Glomerular visceral epithelial cell (primary cell): Measurements from ENCODE around the gene CLPX.
"Not testable (repeated sequence)": the region's sequence is repeated elsewhere in the genome, so short reads cannot be mapped to it uniquely, and the experiment has no call there.

Source experiments
- DNase-seq: peaks from one replicate; pipeline ENCODE4 v3.0.0-alpha.2; 2016; ENCODE audit errors: extremely low spot score

The CLPX gene

DNA sequence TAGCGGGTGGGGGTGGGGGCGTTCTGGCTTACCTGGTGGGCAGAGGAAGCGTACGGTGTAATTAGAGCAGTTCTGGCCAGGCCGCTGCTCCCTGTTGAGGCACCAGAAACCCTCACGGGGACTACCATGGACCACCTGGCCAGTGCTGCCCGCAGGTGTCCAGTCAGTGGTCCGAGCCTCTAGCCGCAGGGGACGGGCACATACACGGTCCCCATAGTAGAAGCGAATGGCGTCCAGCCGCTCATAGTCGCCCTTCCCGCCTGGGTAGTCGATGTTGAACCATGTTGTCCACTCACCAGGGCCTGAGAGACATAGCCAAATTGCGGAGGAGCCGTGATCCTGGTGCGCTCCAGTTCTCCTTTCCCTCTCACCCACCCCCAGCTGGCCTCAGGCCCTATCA is 21.6 kb upstream of the CLPX start:
- no peak for DNase-seq

DNA sequence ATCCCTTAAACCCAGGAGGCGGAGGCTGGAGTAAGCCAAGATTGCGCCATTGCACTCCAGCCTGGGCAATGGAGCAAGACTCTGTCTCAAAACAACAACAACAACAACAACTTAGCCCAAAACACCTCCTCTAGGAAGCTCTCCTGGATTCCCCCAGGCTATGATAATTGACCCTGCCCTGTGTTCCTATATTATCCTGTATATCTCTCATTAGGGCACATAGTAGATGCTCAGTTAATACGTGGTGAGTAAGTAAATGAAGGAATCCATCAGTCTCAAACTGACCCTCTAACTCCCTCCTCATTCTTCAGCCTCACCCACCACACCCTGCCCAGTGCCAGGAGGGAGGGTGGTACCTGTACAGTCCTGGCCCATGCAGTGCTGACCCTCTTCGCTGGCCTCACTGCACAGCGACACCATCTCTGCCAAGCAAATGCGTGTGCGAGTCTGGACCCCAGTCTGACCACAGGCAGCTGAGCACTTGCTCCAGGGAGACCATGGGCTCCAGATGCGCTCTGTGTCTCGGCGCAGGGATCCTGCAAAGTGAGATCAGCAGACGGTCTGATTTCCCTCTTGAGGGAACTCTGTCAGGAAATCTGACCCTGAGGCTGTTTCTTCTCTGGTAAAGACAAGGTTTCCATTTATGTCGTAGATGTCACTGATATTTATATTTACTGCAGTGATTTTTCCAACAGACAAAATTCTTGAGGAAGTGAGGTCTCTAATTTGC is 20.0 kb upstream of the CLPX start:
- DNase-seq, result no peak

DNA sequence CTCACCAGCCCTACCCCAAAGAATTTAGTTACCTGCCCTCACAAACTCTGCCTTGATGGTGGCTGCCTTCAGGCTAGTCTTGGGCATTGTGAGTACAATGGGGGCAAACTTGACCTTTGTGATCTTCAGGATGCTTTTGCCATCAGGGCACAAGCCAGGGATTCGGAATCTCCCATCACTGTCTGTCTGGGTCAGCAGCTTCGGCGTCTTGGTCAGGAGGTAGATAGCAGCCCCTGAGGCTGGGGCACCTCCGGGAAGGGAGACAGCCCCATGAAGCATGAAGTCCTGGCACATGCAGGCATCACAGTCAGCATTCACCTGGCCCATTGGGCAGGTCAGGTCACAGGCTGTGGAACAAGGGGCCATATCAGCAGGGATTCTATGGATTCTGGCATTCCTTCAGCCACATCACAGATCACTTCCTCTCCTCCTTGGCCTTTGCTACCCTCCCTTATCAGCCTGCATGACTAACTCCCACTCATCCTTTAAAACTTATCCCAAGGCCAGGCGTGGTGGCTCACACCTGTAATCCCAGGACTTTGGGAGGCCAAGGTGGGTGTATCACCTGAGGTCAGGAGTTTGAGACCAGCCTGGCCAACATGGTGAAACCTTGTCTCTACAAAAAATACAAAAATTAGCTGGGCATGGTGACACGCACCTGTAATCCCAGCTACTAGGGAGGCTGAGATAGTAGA is 19.2 kb upstream of the CLPX start:
- no peak for DNase-seq

DNA sequence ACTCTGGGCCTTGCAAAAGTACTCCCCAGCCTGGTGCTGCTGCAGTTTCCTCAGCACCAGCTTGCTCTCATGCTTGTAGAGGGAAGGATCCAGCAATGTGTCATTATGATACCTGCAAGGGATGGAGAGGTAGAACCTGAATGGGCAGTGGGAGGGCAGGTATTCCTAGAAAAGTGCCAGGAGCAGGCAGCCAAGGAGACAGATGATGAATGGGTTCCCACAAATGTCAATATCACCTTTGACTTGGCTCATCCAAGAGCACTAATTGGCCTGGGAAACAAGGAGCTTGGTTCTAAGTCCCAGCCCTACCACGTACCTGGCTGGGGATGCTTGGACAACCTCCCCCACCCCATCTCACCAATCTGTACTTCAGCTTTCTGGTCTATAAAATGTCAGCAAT is 16.8 kb upstream of the CLPX start:
- DNase-seq, result no peak

DNA sequence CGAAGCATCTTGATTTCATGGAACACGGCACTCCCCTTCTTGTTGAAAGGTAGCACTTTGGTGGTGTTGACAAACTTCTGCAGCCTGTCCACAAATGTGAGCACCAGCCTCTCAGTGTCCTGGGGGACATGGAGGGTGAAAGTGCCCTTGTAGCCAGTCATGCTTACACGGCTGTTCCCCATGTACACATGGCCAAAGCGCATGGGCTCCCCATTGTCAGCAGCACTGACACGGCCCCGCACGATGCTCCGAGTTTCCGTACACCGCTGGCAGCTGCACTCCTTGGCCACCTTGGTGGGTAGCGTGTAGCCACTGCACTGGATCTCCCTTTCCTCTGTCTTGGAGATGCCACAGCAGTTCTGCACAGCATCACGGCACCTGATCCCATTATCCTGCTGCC is 13.4 kb upstream of the CLPX start:
- no peak for DNase-seq

DNA sequence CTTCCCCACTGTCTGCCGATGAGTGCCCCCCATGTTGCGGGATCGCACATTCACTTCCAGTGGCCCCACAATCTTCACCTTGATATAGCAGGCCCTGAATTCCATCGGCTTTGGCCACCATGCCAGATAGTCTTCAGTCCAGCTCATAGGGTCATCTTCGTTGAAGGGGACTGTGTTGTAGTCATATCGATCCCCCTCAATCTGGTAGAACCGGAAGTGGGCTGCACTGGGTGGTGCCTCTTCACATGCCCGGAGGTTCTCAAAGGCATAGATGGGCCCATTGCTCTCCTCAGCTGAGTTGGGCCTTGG is 12.1 kb upstream of the CLPX start:
- no peak for DNase-seq

DNA sequence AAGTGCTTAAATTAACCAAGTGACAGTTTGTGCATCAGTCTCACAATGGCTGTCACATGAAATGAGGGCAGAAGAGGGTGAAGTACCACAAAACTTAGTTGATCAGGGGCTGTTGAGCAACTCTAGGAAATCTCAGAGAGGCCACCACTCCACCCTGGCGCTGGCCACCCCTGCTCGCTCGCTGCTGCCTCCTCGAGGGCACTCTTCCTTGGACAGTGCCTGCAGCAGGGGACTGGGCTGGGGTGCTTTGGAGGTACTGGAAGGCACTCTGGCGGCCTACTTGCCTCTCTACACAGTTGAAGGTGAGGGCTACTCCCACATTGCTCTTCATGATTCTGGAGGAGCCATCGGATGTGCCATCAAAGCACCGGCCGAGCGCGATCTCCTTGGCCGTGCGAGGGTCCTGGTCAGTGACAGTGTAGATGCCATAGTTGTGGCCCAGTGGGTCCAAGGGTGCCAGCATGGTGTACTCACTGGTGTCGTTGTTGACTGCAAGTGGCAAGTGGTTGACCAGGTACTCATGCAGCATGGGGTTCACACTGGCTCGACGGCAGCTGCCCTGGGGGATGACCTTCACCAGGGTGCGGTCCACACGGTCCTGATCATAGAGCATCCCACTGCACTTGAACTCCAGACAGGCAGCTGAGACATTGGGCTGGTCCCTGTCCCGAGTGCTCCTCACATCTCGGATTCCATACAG is 11.6 kb upstream of the CLPX start:
- no peak for DNase-seq

DNA sequence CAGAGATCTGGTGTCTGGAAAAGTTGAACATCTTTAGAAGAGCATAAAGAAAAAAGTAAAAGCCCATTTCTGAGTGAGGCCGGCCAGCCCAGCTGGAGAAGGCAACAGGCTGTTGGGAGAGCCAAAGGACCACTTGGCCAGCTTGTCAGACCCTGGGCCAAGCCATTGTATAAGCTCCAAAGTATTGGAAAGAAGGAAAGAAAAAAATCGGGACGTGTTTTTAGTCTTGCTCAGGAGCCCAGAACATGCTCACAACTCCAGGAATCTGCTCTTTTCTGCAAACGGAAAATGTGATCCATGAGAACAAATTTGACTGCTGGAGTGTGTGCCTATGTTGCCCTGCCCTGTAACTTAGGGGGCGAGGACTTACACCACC is 10.4 kb upstream of the CLPX start:
- DNase-seq, result no peak

DNA sequence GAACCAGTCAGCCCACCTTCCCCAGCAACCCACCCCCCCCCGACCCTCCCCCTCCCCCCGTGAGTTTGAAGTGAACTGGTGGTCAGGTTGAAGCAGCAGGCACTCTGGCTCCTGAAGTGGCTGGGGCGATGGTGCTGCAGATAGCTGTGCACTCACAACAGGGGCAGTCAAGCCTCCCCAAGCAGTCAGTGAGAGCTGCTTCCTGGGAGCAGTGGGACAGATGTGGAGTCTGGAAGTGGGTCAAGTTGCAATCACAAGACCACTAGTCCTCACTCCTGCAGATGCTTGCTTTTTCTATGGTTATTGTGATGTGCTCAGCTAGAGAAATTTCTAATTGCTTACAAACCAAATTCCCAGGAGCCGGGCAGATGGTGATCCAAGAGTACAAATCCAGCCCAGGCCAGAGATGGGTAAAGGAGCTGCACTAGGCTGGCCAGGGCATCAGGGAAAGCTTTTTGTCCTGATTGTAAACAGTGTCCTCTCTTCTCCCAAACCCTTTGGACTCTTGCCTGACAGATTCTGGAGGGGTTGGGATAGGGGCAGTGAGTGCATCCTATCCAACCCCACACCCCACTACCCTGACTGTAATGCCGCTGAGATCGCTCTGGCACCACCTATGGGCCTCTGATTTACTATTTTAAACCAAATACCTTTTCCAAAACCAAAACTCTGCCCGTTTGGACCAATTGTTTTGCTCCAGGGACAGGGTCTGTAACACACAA is 9.8 kb upstream of the CLPX start:
- no peak for DNase-seq

DNA sequence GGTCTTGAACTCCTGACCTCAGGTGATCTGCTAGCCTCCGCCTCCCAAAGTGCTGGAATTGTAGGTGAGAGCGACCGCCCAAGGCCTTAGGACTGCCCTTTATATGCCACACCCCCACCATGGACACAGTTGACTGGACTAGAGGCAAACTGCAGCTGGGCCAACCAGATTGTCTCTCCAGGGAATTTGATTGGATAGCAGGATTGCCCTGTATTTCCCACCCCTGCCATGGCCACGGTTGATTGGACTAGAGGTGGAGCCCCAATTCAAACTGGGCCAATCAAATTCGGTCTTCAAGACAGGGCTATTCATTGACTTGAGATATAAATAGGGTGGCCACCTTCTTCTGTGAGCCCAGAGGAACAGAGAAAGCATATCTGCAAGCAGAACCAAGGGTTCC is 6.9 kb upstream of the CLPX start:
- DNase-seq, result no peak

DNA sequence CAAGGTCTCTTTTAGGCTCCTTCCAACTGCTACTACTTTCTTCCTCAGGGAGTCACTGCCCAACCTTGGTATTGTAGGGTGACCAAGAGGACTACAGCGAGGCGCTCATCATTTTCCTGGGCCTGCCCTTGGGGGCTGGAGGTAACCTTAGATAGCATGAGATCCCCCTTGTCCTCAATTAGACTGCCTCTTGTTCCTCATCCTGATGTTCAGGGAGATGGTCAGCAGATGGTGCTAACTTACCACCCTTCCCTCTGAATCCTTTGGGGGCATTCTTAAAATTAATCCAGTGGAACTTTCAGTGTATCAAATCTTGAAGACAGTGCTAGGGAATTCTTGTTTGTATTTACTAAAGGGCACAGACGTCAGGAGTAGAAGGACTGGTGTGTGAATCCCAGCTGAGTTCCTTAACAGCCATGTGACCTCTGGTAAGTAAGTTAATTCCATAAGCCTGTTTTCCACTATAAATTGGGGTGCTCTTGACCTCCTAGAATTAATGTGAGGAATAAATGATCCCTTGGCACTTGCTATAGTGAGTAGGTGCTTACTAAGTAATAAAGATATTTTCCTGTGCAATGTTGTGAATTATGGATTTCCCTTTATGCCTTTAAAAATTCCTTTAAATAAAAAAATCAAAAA is 4.1 kb upstream of the CLPX start:
- peak; percentile 60 for DNase-seq

DNA sequence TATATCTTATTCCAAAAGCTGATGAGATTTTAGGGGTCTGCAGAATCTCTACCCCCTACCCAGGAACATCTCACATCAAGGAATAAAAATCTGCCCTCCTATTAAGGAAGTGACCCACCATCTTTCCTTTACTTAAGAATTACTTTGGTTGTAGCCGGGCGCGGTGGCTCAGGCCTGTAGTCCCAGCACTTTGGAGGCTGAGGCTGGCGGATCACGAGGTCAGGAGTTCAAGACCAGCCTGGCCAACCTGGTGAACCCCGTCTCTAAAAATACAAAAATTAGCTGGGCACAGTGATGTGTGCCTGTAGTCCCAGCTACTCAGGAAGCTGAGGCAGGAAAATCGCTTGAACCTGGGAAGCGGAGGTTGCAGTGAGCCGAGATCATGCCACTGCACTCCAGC is 3.3 kb upstream of the CLPX start:
- not testable (repeated sequence) for DNase-seq

DNA sequence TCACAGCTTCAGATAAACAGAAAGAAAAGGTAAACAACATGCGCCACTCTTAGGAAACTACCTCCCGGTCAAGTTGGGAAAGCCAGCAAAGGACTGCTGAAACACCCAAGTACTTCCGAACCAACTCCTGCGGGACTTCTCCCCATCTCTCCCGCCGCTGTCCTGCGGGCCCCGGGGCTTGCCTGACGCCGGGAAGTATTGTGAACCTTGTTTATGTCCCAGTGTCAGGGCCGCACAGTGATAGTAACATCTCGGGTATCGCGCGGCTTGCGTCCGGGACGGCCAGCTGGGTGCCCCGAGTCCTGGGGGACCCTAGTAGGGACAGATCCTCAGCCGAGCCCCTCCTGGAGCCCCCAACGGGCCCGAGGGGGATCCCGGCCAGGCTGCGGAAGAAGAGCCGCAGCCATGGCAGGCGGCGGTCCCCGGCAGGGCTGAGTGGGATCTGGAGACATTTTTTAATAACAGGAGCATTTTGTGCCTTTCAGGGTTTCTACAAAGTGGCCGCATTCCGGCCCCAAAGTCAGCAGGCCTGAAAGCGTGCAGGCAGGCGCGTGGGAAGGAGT is 756 bp downstream of the CLPX start:
- peak; percentile 35 for DNase-seq

DNA sequence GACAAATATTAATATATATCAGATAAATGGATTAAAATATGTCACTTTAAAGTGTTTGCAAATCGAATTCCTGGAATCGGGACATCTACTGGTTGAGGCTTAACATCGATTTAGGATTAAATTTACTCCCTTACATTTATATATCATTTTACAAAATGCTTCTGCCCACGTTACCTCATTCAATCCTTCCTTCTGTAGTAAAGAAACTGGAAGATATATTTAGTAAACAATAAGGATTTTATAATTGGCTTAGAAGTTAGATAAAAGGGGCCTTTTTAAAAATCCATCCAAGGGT is 1.3 kb downstream of the CLPX start:
- DNase-seq, result no peak

DNA sequence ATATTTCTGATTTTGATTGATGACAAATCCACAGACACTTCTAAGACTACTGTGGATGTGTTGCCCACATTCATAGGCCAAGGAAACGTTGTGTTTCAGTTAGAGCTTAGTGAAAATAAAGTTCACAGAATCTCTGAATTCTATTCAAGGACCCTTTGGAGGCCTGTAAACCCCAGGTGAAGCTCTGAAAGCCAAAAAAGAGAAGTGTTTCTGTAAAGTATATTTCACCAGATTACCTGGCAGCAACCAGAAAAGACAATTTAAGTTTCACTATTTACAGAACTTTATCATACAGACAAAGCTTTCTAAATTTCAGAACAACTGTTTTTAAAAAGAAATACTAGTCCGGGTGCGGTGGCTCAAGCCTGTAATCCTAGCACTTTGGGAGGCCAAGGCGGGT is 2.6 kb downstream of the CLPX start:
- no peak for DNase-seq

DNA sequence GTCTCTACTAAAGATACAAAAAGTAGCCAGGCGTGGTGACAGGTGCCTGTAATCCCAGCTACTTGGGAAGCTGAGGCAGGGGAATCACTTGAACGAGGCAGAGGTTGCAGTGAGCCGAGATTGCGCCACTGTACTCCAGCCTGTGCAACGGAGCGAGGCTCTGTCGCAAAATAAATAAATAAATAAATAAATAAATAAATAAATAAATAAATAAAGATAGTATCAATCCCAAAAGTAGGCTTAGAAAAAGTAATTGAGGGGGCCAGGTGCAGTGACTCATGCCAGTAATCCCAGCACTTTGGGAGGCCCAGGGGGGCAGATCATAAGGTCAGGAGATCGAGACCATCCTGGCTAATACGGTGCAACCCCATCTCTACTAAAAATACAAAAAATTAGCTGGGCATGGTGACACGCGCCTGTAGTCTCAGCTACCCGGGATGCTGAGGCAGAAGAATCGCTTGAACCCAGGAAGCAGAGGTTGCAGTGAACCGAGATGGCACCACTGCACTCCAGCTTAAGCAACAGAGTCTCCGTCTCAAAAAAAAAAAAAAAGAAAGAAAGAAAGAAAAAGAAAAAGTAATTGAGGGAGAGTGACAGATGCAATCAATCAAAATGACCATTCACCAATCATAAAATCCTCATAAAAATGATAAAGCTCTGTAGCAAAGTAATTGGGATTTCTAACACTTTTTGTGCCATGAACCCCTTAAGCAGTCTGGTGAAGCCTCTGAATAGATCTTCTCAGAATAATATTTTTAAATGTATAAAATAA is 3.4 kb downstream of the CLPX start:
- not testable (repeated sequence) for DNase-seq

DNA sequence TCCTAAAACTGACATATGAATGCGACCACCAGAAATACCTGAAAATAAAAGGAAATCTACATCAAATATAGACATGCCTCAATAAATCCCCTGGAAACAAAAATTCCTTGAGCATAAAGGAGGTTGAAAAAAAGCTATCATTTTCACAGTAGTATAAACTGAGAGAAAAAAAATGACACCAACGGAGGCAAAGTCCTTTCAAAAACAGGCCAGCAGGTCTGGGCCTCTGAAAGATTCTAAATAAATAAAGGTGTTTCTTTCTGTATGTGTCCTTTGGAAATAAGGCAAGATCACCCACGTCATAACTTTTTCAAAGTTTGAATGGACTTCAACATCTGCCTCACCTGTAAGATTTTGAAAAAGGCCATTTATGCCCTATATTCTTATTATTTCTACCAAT is 5.0 kb downstream of the CLPX start:
- no peak for DNase-seq

DNA sequence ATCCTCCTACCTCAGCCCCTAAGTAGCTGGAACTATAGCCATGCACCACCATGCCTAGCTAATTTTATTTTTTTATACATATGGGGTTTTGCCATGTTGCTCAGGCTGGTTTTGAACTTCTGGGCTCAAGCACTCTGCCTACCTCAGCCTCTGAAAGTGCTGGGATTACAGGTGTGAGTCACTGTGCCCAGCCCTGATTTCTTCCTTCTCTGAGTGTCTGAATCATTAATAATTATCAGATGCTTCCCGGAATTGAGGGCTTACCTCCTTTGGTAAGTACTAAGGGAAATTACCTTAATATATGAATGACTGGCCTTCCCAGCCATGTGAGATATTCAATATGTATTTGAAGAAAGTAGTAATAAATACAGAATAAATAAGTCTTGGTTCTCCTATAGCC is 7.2 kb downstream of the CLPX start:
- DNase-seq, result peak; percentile 53

DNA sequence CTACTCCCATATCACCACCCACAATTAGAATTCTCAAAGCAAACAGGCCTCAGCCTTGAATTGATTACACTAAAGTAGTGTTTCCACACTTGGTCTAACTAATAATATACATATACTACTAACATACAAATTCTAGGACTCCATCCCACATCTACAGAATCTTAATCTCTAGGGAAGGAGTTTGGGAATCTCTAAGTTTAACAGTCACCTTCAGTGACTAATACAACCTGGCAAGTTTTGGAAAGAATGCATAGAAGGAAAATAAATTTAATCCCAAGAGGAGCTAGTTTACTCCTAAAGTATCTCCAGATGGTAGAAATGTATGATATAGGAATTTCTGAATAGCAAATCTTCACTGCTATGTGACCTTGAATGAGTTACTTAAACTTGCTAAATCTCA is 9.1 kb downstream of the CLPX start:
- no peak for DNase-seq

DNA sequence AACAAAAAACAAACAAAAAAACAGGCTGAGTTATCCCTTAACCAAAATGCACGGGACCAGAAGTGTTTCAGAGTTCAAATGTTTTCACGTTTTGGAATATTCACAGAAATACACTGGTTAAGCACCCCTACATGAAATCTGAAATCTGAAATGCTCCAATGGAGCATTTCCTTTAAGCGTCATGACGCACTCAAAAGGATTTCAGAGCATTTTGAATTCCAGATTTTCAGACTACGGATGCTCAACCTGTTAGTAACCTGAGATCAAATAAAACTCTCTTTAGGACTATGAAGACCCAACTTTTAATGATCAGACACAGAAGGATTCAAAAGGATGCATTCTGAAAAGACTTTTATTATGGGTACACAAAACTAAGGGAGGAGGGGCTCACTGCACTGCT is 9.6 kb downstream of the CLPX start:
- peak; percentile 74 for DNase-seq

DNA sequence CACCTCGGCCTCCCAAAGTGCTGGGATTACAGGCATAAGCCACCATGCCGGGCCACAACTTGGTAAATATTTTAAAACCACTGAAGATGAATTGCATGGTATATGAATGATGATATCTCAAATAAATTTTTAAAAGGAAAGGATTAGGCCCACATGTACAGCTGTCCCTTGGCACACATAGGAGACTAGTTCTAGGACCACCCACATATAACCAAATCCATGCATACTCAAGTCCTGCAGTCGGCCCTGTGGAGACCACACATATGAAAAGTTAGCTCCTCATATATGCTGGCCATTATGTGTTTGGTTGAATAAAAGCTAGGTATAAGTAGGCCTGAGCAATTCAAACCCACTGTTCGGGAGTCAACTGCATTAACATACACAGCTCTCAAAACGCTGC is 10.6 kb downstream of the CLPX start:
- DNase-seq, result no peak
